Spinal cord (tissue), 10 donors: Measurements from ENCODE around the gene CD34. TPM values are rescaled to one million over a fixed set of nuclear protein-coding genes. Genes with fewer than 3 reads are reported as not detected.

Experiments
- DNase-seq, 6 donors: peaks; one replicate each; pipeline versions ENCODE4 v3.0.0 to v3.0.0-alpha.2; 2013 to 2015; ENCODE audit warnings: low spot score in 6 of 6, low read depth in 4 of 6
- H3K27ac ChIP-seq: one replicate; pipeline ENCODE4 v1.5.1; 2013; ENCODE audit warnings: low read depth, low read length, control low read depth
- H3K27me3 ChIP-seq: one replicate; pipeline ENCODE4 v1.6.1; 2013; ENCODE audit warnings: low read length; ENCODE audit not compliant: control insufficient read depth, insufficient read depth
- H3K36me3 ChIP-seq: one replicate; pipeline ENCODE4 v1.6.1; 2013; ENCODE audit warnings: low read length; ENCODE audit not compliant: control insufficient read depth, insufficient read depth
- H3K4me1 ChIP-seq: one replicate; pipeline ENCODE4 v1.6.1; 2013; ENCODE audit warnings: low read length; ENCODE audit not compliant: control insufficient read depth, insufficient read depth
- H3K4me3 ChIP-seq: one replicate; pipeline ENCODE4 v1.5.1; 2013; ENCODE audit warnings: low read depth, low read length, control low read depth
- H3K9me3 ChIP-seq: one replicate; pipeline ENCODE4 v1.6.1; 2013; ENCODE audit warnings: low read length; ENCODE audit not compliant: control insufficient read depth, insufficient read depth
- WGBS: methylation state at CpG from one replicate; pipeline ENCODE4 v1.1.5; 2013; ENCODE audit warnings: missing lambda C conversion rate; ENCODE audit not compliant: insufficient coverage; 5-methylcytosine and 5-hydroxymethylcytosine counted together
- long read RNA-seq, 4 donors: transcript quantifications; one replicate each; lab custom pipeline, GENCODE V29; 2026
- polyA plus RNA-seq, 2 donors: library from polyadenylated mRNA; unstranded; fragments of 120-200 nt; gene quantifications; one replicate each; pipeline ENCODE4 v1.2.1, GENCODE V29; 2013; ENCODE audit not compliant: insufficient read length in 2 of 2
- total RNA-seq, 2 donors: library from RNA; depleted of rRNA in 1 of 2; stranded (reverse); fragments of 120-200 nt in 1 of 2; fragments of >200 nt in 1 of 2; gene quantifications; one replicate each; pipeline versions ENCODE4 v1.2.3 to v1.2.4, GENCODE V29; 2013 to 2014
- donor health status: healthy.

Gene CD34
- total RNA-seq (10 to 100 TPM; 10.5 to 13.4 TPM), polyA plus RNA-seq (10 to 100 TPM; 27.9 to 33.1 TPM)
- long read RNA-seq, donor 1, full-length matches to known transcripts: 7 of 7 reads
- long read RNA-seq, donor 1, partial matches to known transcripts: 0 of 7 reads
- long read RNA-seq, donor 1, other reads (novel, unspliced or antisense): 0 of 7 reads
- long read RNA-seq, donor 2, full-length matches to known transcripts: 4 of 11 reads
- long read RNA-seq, donor 2, partial matches to known transcripts: 7 of 11 reads
- long read RNA-seq, donor 2, other reads (novel, unspliced or antisense): 0 of 11 reads
- long read RNA-seq, donor 3, full-length matches to known transcripts: 3 of 11 reads
- long read RNA-seq, donor 3, partial matches to known transcripts: 8 of 11 reads
- long read RNA-seq, donor 3, other reads (novel, unspliced or antisense): 0 of 11 reads
- long read RNA-seq, donor 4, full-length matches to known transcripts: 29 of 91 reads
- long read RNA-seq, donor 4, partial matches to known transcripts: 62 of 91 reads
- long read RNA-seq, donor 4, other reads (novel, unspliced or antisense): 0 of 91 reads

GRCh38 chr1:207910591-207911354 is at the start of gene CD34:
Gene CD34 (minus strand): TSS chr1:207911125. CDS start chr1:207911080, 45 bp downstream.
- Histone ChIP-seq H3K27me3 (peaks cover 30% of the 10 kb centered on the region), H3K9me3 (no peaks in the 10 kb centered on the region), H3K4me1 (peaks cover 10% of the 10 kb centered on the region), H3K4me3 (peak within 1 kb of the TSS; percentile 37), H3K36me3 (no peaks in the 10 kb centered on the region), H3K27ac (peak within 1 kb of the TSS; percentile 55)
- DNase-seq: peak in 2 of 6 donors; percentile 42 to 73
- 4% methylated on average over 49 of the region's 56 CpGs for WGBS

- Histone ChIP-seq H3K27ac (no peak overlapping the region), H3K27me3 (peaks cover 12% of the 10 kb centered on the region), H3K4me3 (no peak overlapping the region), H3K36me3 (no peaks in the 10 kb centered on the region), H3K9me3 (no peaks in the 10 kb centered on the region), H3K4me1 (peaks cover 30% of the 10 kb centered on the region)
- WGBS: 100% methylated on average over 4 of the region's 4 CpGs
- no peak for DNase-seq
These were observed 49.4 kb upstream of the CD34 start for GRCh38 chr1:207960346-207960745.

GRCh38 chr1:207959910-207960309 is 49.0 kb upstream of the CD34 start:
- Histone ChIP-seq H3K27ac (no peak overlapping the region), H3K4me3 (peak overlapping the region; percentile 36)
- DNase-seq: no peak

GRCh38 chr1:207959141-207959825 is 48.4 kb upstream of the CD34 start:
- no peaks in the 10 kb centered on the region for H3K36me3 ChIP-seq
- H3K4me3 ChIP-seq: peak overlapping the region; percentile 36
- H3K4me1 ChIP-seq: peaks cover 30% of the 10 kb centered on the region
- WGBS: 2% methylated on average over 69 of the region's 76 CpGs
- DNase-seq: peak in 2 of 6 donors; percentile 24 to 74
- H3K27ac ChIP-seq: no peak overlapping the region
- H3K27me3 ChIP-seq: peaks cover 12% of the 10 kb centered on the region
- H3K9me3 ChIP-seq: no peaks in the 10 kb centered on the region

More at GRCh38 chr1:207959910-207960309, 49.0 kb upstream of the CD34 start:
- 96% methylated on average over 3 of the region's 5 CpGs for WGBS
- peaks cover 12% of the 10 kb centered on the region for H3K27me3 ChIP-seq
- H3K9me3 ChIP-seq: no peaks in the 10 kb centered on the region
- H3K4me1 ChIP-seq: peaks cover 30% of the 10 kb centered on the region
- H3K36me3 ChIP-seq: no peaks in the 10 kb centered on the region

DNA sequence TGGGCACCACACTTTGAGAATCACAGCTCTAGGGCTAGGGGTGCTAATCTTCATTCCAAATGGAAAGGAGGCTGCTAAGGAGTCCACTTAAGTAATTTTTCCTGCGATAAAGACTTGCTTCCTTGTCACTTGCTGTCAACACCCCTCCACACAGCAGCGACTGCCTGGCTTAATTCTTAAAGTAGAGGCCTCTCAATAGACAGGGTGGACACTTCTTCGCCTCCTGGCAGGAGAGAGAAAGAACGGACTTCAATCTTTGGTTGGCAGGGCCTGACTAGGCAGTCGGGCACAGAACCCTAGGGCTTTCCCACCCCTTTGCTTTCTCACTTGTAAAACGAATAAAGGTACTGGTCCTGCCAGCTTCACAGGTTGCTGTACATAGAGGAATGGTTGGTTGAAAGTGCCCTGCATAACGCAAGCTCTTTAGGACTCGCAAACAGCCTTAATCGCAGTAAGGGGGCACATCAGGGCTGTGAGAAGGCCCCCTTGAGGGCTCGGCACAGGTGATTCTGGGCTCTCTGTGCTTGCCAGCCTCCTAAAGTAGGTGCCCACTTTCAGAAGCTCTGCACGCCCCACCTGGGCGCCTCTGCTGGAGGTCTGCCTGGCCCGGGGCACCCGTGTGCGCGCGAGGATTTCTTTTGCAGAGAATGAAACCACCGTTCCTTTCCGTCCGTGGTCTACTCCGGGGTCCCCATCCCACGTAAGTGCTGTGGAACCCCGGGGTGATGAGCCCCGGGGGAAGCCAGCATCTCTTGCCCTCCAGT is 47.6 kb upstream of the CD34 start:
- no peak overlapping the region for H3K27ac ChIP-seq
- WGBS: 42% methylated on average over 20 of the region's 24 CpGs
- peaks cover 23% of the 10 kb centered on the region for H3K4me1 ChIP-seq
- DNase-seq: no peak
- H3K9me3 ChIP-seq: no peaks in the 10 kb centered on the region
- H3K27me3 ChIP-seq: peaks cover 12% of the 10 kb centered on the region
- H3K36me3 ChIP-seq: no peaks in the 10 kb centered on the region
- H3K4me3 ChIP-seq: peak overlapping the region; percentile 36

DNA sequence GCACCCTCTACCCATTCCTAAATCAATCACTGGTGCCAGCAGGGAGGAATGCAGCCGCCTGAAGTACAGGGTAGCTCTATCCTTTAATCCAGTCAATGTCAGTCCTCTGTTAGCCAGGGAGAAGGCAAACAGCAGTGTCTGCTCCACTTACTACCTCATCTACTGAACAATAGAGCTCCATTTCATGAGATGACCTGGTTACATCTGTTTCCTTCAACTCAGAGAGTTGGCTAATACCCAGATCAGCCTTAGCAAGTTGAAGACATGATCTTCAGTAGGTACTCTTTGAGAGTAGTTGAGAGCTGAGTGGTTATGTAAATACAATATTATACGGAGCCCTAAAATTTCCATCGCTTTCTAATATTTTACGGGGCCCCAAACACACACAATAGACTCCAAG is 46.1 kb upstream of the CD34 start:
- Histone ChIP-seq H3K27ac (no peak overlapping the region), H3K4me1 (peaks cover 13% of the 10 kb centered on the region), H3K4me3 (no peak overlapping the region), H3K9me3 (no peaks in the 10 kb centered on the region), H3K36me3 (no peaks in the 10 kb centered on the region), H3K27me3 (peaks cover 12% of the 10 kb centered on the region)
- DNase-seq: no peak
- WGBS: 93% methylated on average over 4 of the region's 4 CpGs

GRCh38 chr1:207954104-207954503 is 43.2 kb upstream of the CD34 start:
- Histone ChIP-seq H3K9me3 (no peaks in the 10 kb centered on the region), H3K27ac (no peak overlapping the region)
- WGBS: no CpG with 5 or more reads among the region's 1 CpG

DNA sequence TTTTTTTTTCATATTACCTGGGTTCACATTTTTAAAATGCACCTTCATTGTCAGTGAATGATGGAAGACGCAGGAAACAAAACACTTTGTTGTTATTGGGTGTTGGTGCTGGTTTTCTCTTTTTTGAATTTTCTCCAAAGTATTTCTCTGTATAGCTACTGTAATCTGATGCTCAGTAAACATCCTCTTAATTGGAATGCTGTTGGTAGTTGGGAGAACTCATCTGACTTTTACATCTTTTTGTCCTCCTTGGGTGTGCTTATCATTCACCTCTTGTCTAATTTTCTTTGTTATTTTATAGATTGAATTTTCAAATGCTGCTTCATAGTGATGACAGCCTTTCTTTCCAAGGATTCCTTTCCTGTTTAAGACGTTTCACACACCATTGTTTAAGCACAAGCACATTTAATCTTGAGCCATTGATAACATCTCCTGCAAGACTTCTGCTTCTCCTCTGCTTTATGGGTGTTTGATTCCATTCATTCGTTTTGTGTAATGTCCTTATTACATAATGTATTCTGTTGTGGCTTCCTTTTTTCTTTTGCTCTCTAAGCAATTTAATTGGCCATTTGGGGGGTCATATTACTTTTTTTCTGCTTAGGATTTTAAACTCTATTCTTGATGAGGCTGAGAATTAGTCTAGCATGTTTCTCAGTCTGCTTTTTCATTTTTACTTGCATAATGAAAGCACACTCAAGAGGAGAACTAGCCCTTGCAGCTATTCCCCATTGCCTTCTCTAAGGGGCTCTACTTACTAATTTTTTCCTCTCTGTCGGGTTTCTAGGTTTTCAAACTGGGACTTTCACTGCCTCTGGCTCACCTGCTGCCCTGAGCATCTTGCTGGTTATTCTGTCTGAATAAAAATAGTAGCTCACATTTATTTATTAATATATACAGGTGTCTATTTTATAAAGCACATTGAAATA is 42.0 kb upstream of the CD34 start:
- WGBS: no CpG with 5 or more reads among the region's 4 CpGs
- H3K4me3 ChIP-seq: no peak overlapping the region
- no peaks in the 10 kb centered on the region for H3K4me1 ChIP-seq
- no peak overlapping the region for H3K27ac ChIP-seq
- H3K27me3 ChIP-seq: no peaks in the 10 kb centered on the region
- DNase-seq: peak in 1 of 6 donors; percentile 58
- no peaks in the 10 kb centered on the region for H3K9me3 ChIP-seq
- no peaks in the 10 kb centered on the region for H3K36me3 ChIP-seq

More at GRCh38 chr1:207954104-207954503, 43.2 kb upstream of the CD34 start:
- peaks cover 7% of the 10 kb centered on the region for H3K4me1 ChIP-seq
- H3K36me3 ChIP-seq: no peaks in the 10 kb centered on the region
- peaks cover 8% of the 10 kb centered on the region for H3K27me3 ChIP-seq
- DNase-seq: no peak
- H3K4me3 ChIP-seq: no peak overlapping the region
